Measurements from ENCODE around the gene FOXQ1.
A peak's percentile ranks its signal among the peaks of the same experiment; 100 is the strongest.

Gene FOXQ1

DNA sequence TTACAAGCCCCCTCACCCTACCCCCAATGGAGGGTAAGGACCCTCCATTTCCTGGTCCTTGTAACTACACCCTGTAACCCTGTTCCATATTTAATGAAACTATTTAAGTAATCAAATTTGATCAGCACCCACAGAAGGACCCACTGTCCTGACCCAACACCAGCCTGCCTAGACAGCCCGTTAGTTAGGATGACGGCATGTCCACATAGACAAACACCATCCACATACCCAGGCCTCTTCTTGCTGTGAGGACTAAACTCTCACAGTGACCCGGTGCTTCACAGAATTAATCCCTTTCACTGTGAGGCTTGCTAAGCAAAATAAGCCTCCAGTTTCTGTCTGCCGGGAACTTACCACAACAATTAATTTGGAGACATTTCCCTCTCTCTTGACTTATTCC, 32.8 kb upstream of the FOXQ1 start:
- H3K36me3 ChIP-seq (replicated peaks), result no peaks in the 10 kb centered on the region
- no peak overlapping the region for H3K4me3 ChIP-seq (ENCODE audit: low read depth, low read length)
- no peak for DNase-seq
- TF ChIP-seq, protein P1, sequence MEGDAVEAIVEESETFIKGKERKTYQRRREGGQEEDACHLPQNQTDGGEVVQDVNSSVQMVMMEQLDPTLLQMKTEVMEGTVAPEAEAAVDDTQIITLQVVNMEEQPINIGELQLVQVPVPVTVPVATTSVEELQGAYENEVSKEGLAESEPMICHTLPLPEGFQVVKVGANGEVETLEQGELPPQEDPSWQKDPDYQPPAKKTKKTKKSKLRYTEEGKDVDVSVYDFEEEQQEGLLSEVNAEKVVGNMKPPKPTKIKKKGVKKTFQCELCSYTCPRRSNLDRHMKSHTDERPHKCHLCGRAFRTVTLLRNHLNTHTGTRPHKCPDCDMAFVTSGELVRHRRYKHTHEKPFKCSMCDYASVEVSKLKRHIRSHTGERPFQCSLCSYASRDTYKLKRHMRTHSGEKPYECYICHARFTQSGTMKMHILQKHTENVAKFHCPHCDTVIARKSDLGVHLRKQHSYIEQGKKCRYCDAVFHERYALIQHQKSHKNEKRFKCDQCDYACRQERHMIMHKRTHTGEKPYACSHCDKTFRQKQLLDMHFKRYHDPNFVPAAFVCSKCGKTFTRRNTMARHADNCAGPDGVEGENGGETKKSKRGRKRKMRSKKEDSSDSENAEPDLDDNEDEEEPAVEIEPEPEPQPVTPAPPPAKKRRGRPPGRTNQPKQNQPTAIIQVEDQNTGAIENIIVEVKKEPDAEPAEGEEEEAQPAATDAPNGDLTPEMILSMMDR (IDR thresholded peaks at IDR 0.05; ENCODE audit: low read depth, low read length, missing control alignments), result no peak
- no peak overlapping the region for H3K27ac ChIP-seq
- no peaks in the 10 kb centered on the region for H3K27me3 ChIP-seq (replicated peaks)
- in situ Hi-C loops (cut with HindIII; ENCODE audit: low pct_ligation_motif_present, low sequenced_read_pairs), result no loop called here

DNA sequence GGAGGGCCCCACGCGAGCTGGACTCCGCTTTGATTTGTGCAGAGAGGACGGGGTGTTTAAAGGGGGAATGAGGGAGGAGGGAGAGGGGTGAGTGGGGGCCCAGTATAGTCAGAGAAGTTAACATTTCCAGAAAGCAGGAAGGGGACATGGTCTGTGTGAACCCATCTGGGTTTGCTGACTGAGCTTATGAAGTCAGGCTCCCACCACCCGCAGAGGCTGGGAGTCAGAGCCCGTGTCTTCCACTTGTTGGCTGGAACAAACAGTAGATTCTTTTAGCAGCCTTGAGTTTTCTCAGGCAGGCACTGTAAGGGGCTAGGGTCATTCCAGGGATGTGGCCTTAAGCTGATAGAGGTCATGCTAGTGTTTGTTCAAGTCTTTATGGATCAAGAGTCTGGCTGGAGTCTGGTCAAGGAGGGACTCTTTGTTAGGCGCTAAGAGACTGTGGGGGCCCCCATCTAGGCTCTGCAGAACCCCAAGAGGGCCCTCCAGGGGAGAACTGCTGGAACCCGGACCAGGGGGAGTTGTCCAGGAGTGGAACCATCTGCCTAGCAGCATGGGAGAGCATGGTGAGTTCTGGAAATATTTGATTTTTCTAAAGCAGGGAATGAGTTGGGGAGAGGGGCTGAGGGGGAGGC, 31.1 kb upstream of the FOXQ1 start:
- TF ChIP-seq, protein P1 (IDR thresholded peaks at IDR 0.05; ENCODE audit: low read depth, low read length, missing control alignments), result no peak
- H3K4me3 ChIP-seq (ENCODE audit: low read depth, low read length), result no peak overlapping the region
- no peaks in the 10 kb centered on the region for H3K27me3 ChIP-seq (replicated peaks)
- H3K36me3 ChIP-seq (replicated peaks), result no peaks in the 10 kb centered on the region
- H3K27ac ChIP-seq, result no peak overlapping the region
- DNase-seq, result no peak
- in situ Hi-C loops (cut with HindIII; ENCODE audit: low pct_ligation_motif_present, low sequenced_read_pairs), result no loop called here

DNA sequence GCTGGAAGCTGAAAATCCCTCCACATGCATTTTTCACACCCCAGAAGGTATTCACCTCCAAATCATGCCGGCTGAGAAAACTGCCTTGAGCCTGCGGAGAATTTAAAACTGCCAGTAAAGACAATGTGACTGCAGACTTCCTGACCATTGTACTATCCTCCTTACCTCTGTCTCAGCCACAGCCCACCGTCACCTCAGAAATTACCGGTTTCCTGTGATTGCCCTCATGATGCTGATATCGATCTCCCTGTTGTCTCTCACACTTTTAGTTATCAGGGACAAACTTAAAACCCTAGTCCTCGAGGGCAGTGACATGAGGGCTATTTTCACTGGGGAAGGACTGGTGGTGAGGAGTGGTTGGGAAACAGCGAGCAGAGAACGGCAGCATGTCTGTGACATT, 30.2 kb upstream of the FOXQ1 start:
- H3K27ac ChIP-seq, result no peak overlapping the region
- H3K4me3 ChIP-seq (ENCODE audit: low read depth, low read length), result no peak overlapping the region
- H3K36me3 ChIP-seq (replicated peaks), result no peaks in the 10 kb centered on the region
- DNase-seq, result no peak
- no peaks in the 10 kb centered on the region for H3K27me3 ChIP-seq (replicated peaks)
- TF ChIP-seq, protein P1 (IDR thresholded peaks at IDR 0.05; ENCODE audit: low read depth, low read length, missing control alignments), result no peak
- in situ Hi-C loops (cut with HindIII; ENCODE audit: low pct_ligation_motif_present, low sequenced_read_pairs), result no loop called here

DNA sequence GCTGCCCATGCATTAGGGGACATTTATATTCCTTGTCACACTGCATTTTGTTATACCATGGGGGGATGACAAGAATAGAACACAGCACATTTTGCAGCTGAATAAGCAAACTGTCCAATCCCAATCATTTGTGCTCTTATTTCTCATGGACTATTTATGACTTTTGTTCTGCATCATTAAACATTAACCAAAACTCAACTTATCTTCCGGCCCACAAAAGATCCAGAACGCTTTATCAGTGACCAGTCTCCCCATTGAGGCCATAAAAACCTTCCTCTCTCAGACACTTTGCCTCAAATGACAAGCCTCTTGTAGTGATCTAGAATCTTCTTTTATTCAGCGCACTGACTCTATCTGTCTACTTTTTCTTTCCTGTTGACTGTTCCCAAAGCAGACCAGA, 28.4 kb upstream of the FOXQ1 start:
- TF ChIP-seq, protein P1 (IDR thresholded peaks at IDR 0.05; ENCODE audit: low read depth, low read length, missing control alignments), result no peak
- in situ Hi-C loops (cut with HindIII; ENCODE audit: low pct_ligation_motif_present, low sequenced_read_pairs), result no loop called here
- DNase-seq, result no peak
- Histone ChIP-seq H3K27me3 (replicated peaks) (no peaks in the 10 kb centered on the region), H3K27ac (no peak overlapping the region), H3K36me3 (replicated peaks) (no peaks in the 10 kb centered on the region), H3K4me3 (ENCODE audit: low read depth, low read length) (no peak overlapping the region)

DNA sequence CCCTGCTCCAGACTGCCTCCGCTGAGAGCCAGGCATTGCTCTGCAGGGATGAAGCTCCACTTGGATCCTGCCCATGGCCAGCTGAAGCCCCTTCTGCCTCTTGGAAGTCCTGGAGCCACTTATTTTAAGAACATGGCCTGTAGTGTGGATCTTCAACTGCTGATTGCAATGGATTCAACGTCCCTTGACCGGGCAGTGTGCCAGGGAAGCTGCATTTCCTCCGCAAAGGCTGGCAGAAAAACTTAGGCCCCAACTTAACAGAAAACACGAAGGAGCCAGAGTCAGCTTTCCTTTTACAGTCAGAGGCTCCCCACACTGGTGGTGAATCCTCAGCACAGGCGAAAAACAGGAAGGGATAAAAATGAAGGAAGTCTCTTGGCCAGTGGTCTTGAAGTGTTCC, 26.3 kb upstream of the FOXQ1 start:
- Histone ChIP-seq H3K27ac (no peak overlapping the region), H3K27me3 (replicated peaks) (no peaks in the 10 kb centered on the region), H3K4me3 (ENCODE audit: low read depth, low read length) (no peak overlapping the region), H3K36me3 (replicated peaks) (no peaks in the 10 kb centered on the region)
- in situ Hi-C loops (cut with HindIII; ENCODE audit: low pct_ligation_motif_present, low sequenced_read_pairs), result no loop called here
- no peak for DNase-seq
- TF ChIP-seq, protein P1 (IDR thresholded peaks at IDR 0.05; ENCODE audit: low read depth, low read length, missing control alignments), result peak; percentile 23

DNA sequence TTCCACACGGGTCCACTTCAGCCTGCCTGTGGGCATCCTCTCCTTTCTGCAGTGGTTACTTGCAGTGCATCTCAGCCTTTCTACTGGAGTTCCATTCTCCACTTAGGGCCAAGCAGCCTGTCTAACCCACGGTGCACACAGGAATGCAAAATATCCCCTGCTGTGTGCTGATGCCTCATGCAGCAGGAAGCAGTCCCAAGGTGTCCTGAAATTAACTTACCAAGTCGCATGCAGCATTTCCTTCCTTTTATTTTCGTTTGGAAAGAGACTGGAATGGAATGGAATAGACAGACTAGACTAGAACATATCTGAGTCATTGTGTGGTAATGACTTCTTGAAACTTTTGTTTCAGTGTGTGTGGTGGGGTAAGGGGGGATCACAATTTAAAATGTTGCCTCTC, 25.9 kb upstream of the FOXQ1 start:
- Histone ChIP-seq H3K27ac (peak overlapping the region; percentile 25), H3K36me3 (replicated peaks) (no peaks in the 10 kb centered on the region), H3K4me3 (ENCODE audit: low read depth, low read length) (no peak overlapping the region), H3K27me3 (replicated peaks) (no peaks in the 10 kb centered on the region)
- DNase-seq, result peak; percentile 41
- in situ Hi-C loops (cut with HindIII; ENCODE audit: low pct_ligation_motif_present, low sequenced_read_pairs), result no loop called here
- TF ChIP-seq, protein P1 (IDR thresholded peaks at IDR 0.05; ENCODE audit: low read depth, low read length, missing control alignments), result no peak
